Neuronal stem cell (in vitro differentiated cells): ENCODE data around the gene TMEM164.

Experiments
- DNase-seq: peaks from one replicate; pipeline ENCODE4 v3.0.0-alpha.2; 2013; ENCODE audit warnings: low spot score
- H2AFZ ChIP-seq: one replicate; pipeline ENCODE4 v1.6.1; 2013; ENCODE audit warnings: mild to moderate bottlenecking, low read length, inconsistent platforms
- H2AK5ac ChIP-seq: 2 replicates; pipeline ENCODE4 v1.6.1; 2013; ENCODE audit warnings: low read depth, mild to moderate bottlenecking, inconsistent platforms, low read length, moderate library complexity, mixed read lengths
- H2BK120ac ChIP-seq: 2 replicates; pipeline ENCODE4 v1.6.1; 2013; ENCODE audit warnings: low read depth, mild to moderate bottlenecking, inconsistent platforms, low read length, moderate library complexity, mixed read lengths
- H2BK12ac ChIP-seq: one replicate; pipeline ENCODE4 v1.6.1; 2013; ENCODE audit warnings: low read length, inconsistent platforms
- H2BK15ac ChIP-seq: 2 replicates; pipeline ENCODE4 v1.6.1; 2013; ENCODE audit warnings: mild to moderate bottlenecking, low read length, inconsistent platforms, mixed read lengths
- H2BK5ac ChIP-seq: one replicate; pipeline ENCODE4 v1.6.1; 2013; ENCODE audit warnings: inconsistent platforms, mild to moderate bottlenecking, low read length, moderate library complexity
- H3K14ac ChIP-seq: one replicate; pipeline ENCODE4 v1.6.1; 2013; ENCODE audit warnings: low read length, inconsistent platforms
- H3K18ac ChIP-seq: 2 replicates; pipeline ENCODE4 v1.6.1; 2013; ENCODE audit warnings: low read length, inconsistent platforms
- H3K23ac ChIP-seq: 2 replicates; pipeline ENCODE4 v1.6.1; 2013; ENCODE audit warnings: low read depth, mild to moderate bottlenecking, mixed read lengths, low read length, inconsistent platforms; ENCODE audit not compliant: poor library complexity
- H3K27ac ChIP-seq: replicated peaks from 3 replicates; pipeline ENCODE4 v1.5.1; 2013; ENCODE audit warnings: low read length, inconsistent platforms
- H3K27me3 ChIP-seq, 3 experiments: 2 replicates each; pipeline ENCODE4 v1.6.1; 2013; ENCODE audit warnings: low read length in 3 of 3, mild to moderate bottlenecking in 2 of 3, inconsistent platforms in 1 of 3, low read depth in 1 of 3, mixed read lengths in 1 of 3, moderate library complexity in 1 of 3; ENCODE audit not compliant: control insufficient read depth in 3 of 3, insufficient read depth in 3 of 3
- H3K36me3 ChIP-seq, 2 donors: replicated peaks in 1 of 2; 2 replicates each; pipeline ENCODE4 v1.6.1; 2013; ENCODE audit warnings: low read length in 2 of 2; ENCODE audit not compliant: control insufficient read depth in 2 of 2, insufficient read depth in 2 of 2
- H3K4ac ChIP-seq: 2 replicates; pipeline ENCODE4 v1.6.1; 2013; ENCODE audit warnings: inconsistent platforms, mild to moderate bottlenecking, low read length, moderate library complexity
- H3K4me1 ChIP-seq, 2 donors: 1 replicate in 1 of 2; 2 replicates in 1 of 2; pipeline ENCODE4 v1.6.1; 2013; ENCODE audit warnings: low read length in 2 of 2, low read depth in 1 of 2; ENCODE audit not compliant: control insufficient read depth in 2 of 2, insufficient read depth in 1 of 2
- H3K4me2 ChIP-seq: one replicate; pipeline ENCODE4 v1.6.1; 2013; ENCODE audit warnings: mild to moderate bottlenecking, low read length, inconsistent platforms; ENCODE audit not compliant: insufficient read depth, poor library complexity, severe bottlenecking
- H3K4me3 ChIP-seq, 2 donors: 2 replicates each; pipeline ENCODE4 v1.5.1; 2013; ENCODE audit warnings: low read length in 2 of 2, mild to moderate bottlenecking in 2 of 2, inconsistent platforms in 1 of 2, moderate library complexity in 1 of 2
- H3K79me1 ChIP-seq: one replicate; pipeline ENCODE4 v1.6.1; 2013; ENCODE audit warnings: low read depth, mild to moderate bottlenecking, inconsistent platforms, low read length, moderate library complexity
- H3K9ac ChIP-seq: one replicate; pipeline ENCODE4 v1.6.1; 2013; ENCODE audit warnings: mild to moderate bottlenecking, low read depth, low read length, inconsistent platforms; ENCODE audit not compliant: poor library complexity
- H3K9me3 ChIP-seq, 2 donors: replicated peaks in 1 of 2; 2 replicates each; pipeline versions ENCODE3 to v1.6.1; 2013; ENCODE audit warnings: low read length in 2 of 2, mild to moderate bottlenecking in 2 of 2, inconsistent platforms in 1 of 2, low read depth in 1 of 2, mixed read lengths in 1 of 2, moderate library complexity in 1 of 2; ENCODE audit not compliant: control insufficient read depth in 2 of 2, insufficient read depth in 1 of 2
- H4K8ac ChIP-seq: one replicate; pipeline ENCODE4 v1.6.1; 2013; ENCODE audit warnings: low read depth, mild to moderate bottlenecking, inconsistent platforms, low read length, moderate library complexity
- H4K91ac ChIP-seq: one replicate; pipeline ENCODE4 v1.6.1; 2013; ENCODE audit warnings: low read length, low read depth, mild to moderate bottlenecking, inconsistent platforms; ENCODE audit not compliant: poor library complexity
- WGBS, 2 donors: extraction: QIAGEN DNeasy Blood & Tissue Kit; methylation state at CpG; one replicate each; pipeline ENCODE4 v1.1.7; 2013; ENCODE audit warnings: missing lambda C conversion rate in 2 of 2, mixed read lengths in 1 of 2; ENCODE audit not compliant: insufficient read length in 2 of 2, insufficient replicate concordance in 1 of 2; ENCODE audit errors: extremely low coverage in 2 of 2; 5-methylcytosine and 5-hydroxymethylcytosine counted together

TMEM164 gene

GRCh38 chrX:110178179-110178865 lies 175.4 kb downstream of the TMEM164 start:
- no peaks in the 10 kb centered on the region for H3K27me3 ChIP-seq
- H2BK5ac ChIP-seq = no peak overlapping the region
- no peak overlapping the region for H2AK5ac ChIP-seq
- peaks cover 0 to 10% of the 10 kb centered on the region in 2 donors for H3K36me3 ChIP-seq
- H3K18ac ChIP-seq = no peak overlapping the region
- H3K4me1 ChIP-seq = no peaks in the 10 kb centered on the region
- H3K27ac ChIP-seq = no peak overlapping the region
- H4K8ac ChIP-seq = no peak overlapping the region
- no peak overlapping the region for H3K4me3 ChIP-seq
- no peak overlapping the region for H2BK12ac ChIP-seq
- H3K9me3 ChIP-seq = no peaks in the 10 kb centered on the region
- DNase-seq = no peak
- H3K4me2 ChIP-seq = no peak overlapping the region
- no peak overlapping the region for H3K14ac ChIP-seq
- no CpG with 5 or more reads among the region's 5 CpGs for WGBS, 2 donors
- H2BK120ac ChIP-seq = no peak overlapping the region
- no peak overlapping the region for H3K9ac ChIP-seq
- H3K4ac ChIP-seq = no peak overlapping the region
- H2AFZ ChIP-seq = no peak overlapping the region
- H4K91ac ChIP-seq = no peak overlapping the region
- no peak overlapping the region for H3K23ac ChIP-seq
- H2BK15ac ChIP-seq = no peak overlapping the region
- peaks cover 4% of the 10 kb centered on the region for H3K79me1 ChIP-seq

DNA sequence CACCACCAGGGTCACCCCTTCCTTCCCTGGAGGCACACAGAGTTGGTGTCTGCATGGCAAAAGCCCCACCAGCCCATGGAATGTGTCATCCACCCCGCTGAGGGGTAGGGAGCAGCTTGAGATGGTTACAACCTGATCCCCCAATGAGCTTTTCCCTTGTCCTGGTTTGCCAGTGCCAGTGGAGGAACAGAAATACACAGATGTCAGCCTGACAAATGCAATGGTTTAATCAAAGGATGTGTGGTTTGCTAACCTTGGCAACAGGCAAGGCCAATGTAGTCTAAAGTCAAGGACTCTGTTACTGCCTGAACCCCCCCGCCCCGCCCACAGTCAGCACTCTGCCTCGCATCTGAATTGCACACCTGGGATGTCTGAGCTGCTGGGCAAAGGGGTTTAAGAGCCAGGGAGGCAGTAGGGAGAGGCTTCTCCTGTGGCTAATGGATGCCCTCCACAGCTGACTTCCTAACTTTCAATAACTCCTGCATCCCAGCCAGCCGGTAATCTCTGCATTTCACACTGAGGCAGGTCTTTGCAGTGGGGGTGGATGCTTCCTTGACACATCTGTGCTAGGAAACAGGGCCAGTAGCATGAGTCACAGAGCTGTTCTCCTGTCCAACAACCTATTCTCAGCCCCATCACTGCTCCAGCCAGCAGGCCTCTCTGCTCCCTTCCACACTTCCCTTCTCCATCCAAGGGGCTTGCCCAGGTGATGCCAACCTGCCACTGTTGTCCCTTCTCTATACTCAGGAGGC lies 177.4 kb downstream of the TMEM164 start:
- no peak overlapping the region for H3K4me3 ChIP-seq
- no peaks in the 10 kb centered on the region for H3K9me3 ChIP-seq
- H2BK15ac ChIP-seq = no peak overlapping the region
- no peak overlapping the region for H3K18ac ChIP-seq
- no peak overlapping the region for H3K9ac ChIP-seq
- WGBS, 2 donors = no CpG with 5 or more reads among the region's 5 CpGs
- no peak overlapping the region for H2BK5ac ChIP-seq
- H3K27ac ChIP-seq = no peak overlapping the region
- no peaks in the 10 kb centered on the region for H3K4me1 ChIP-seq
- no peak for DNase-seq
- no peak overlapping the region for H2BK12ac ChIP-seq
- H2AK5ac ChIP-seq = no peak overlapping the region
- H3K27me3 ChIP-seq = no peaks in the 10 kb centered on the region
- no peak overlapping the region for H3K23ac ChIP-seq
- no peak overlapping the region for H2AFZ ChIP-seq
- H4K91ac ChIP-seq = no peak overlapping the region
- H3K36me3 ChIP-seq = peaks cover 1 to 4% of the 10 kb centered on the region in 2 donors
- no peak overlapping the region for H3K4me2 ChIP-seq
- no peak overlapping the region for H4K8ac ChIP-seq
- H3K79me1 ChIP-seq = peaks cover 4% of the 10 kb centered on the region
- H3K4ac ChIP-seq = no peak overlapping the region
- no peak overlapping the region for H3K14ac ChIP-seq
- no peak overlapping the region for H2BK120ac ChIP-seq

DNA sequence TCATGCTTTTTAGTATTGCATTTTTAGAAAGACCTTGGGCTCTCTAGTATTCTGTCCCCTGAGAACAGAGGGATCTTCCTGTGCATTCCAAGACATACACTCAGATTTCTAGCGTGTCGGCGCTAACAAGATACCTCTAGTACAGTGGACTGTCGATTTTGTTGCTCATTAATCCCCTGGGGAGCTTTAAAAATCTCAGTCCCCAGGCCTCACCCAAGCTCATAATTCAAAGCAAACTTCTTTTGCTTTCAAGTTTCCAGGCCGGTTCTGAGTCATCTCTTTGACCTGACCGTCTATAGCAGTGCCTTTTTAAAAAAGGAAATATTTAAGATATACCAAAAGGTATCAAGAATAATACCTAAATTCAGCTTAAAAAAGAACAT lies 178.0 kb downstream of the TMEM164 start:
- H3K23ac ChIP-seq = no peak overlapping the region
- no peak overlapping the region for H4K91ac ChIP-seq
- H2BK120ac ChIP-seq = no peak overlapping the region
- H3K27me3 ChIP-seq = no peaks in the 10 kb centered on the region
- DNase-seq = no peak
- H3K4me2 ChIP-seq = no peak overlapping the region
- no peak overlapping the region for H3K4ac ChIP-seq
- no peaks in the 10 kb centered on the region for H3K4me1 ChIP-seq
- H2AFZ ChIP-seq = no peak overlapping the region
- H3K14ac ChIP-seq = no peak overlapping the region
- peaks cover 3% of the 10 kb centered on the region for H3K79me1 ChIP-seq
- no peaks in the 10 kb centered on the region for H3K9me3 ChIP-seq
- no peak overlapping the region for H4K8ac ChIP-seq
- H3K18ac ChIP-seq = no peak overlapping the region
- no peak overlapping the region for H2AK5ac ChIP-seq
- no peak overlapping the region for H3K9ac ChIP-seq
- H3K4me3 ChIP-seq = no peak overlapping the region
- H2BK15ac ChIP-seq = no peak overlapping the region
- no peak overlapping the region for H2BK5ac ChIP-seq
- no peak overlapping the region for H2BK12ac ChIP-seq
- peaks cover 1 to 4% of the 10 kb centered on the region in 2 donors for H3K36me3 ChIP-seq
- no CpG with 5 or more reads among the region's 6 CpGs for WGBS, 2 donors
- no peak overlapping the region for H3K27ac ChIP-seq

DNA sequence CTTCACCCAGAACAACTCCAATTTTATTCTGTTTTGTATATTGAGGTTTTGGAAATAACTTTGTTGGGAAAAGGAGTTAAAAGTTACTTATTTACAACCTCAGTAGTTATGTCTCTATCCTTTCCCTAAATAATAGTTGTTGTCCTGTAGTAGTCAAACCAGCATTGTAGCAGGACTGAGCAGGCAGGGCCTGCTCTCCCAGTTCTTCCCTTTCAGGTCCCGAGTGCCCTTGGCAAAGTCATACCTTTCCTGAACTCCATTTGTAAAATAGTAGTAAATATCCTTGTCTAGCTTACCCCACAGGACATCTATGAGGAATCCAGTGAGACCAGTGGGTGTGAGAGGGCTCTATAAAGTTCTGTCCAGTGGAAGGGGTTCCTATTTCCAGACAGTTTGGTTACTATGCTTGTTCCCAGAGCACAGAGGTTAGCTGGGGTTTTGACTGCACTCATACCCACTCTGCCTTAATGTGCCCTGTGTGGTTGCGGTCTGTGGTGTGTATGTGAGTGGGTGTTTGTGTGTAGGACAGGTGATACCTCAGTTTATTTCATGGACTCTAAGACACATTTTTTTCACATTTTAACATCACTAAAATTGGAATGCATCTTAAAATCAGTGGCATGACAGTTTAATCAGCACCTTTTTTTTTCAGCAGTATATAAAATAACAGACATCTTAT lies 178.7 kb downstream of the TMEM164 start:
- H3K9me3 ChIP-seq = no peaks in the 10 kb centered on the region

More for the DNA sequence above, 178.7 kb downstream of the TMEM164 start:
- Histone ChIP-seq H4K8ac (no peak overlapping the region), H3K36me3 (peaks cover 1 to 2% of the 10 kb centered on the region in 2 donors), H2BK5ac (no peak overlapping the region), H2BK15ac (no peak overlapping the region), H3K79me1 (peaks cover 2% of the 10 kb centered on the region), H3K4me3 (no peak overlapping the region), H3K27me3 (no peaks in the 10 kb centered on the region), H3K9ac (no peak overlapping the region), H3K4me1 (no peaks in the 10 kb centered on the region), H3K14ac (no peak overlapping the region), H2AK5ac (no peak overlapping the region), H4K91ac (no peak overlapping the region), H3K18ac (no peak overlapping the region), H2BK12ac (no peak overlapping the region), H3K4ac (no peak overlapping the region), H3K23ac (no peak overlapping the region), H3K4me2 (no peak overlapping the region), H3K27ac (no peak overlapping the region), H2BK120ac (no peak overlapping the region), H2AFZ (no peak overlapping the region)
- no peak for DNase-seq
- WGBS, 2 donors = no CpG with 5 or more reads among the region's 2 CpGs
